Measurements from ENCODE around the gene CIDEB. TPM values are rescaled to one million over a fixed set of nuclear protein-coding genes. Genes with fewer than 3 reads are reported as not detected.
A peak's percentile ranks its signal among the peaks of the same experiment; 100 is the strongest.
"Not testable (repeated sequence)": the region's sequence is repeated elsewhere in the genome, so short reads cannot be mapped to it uniquely, and the experiment has no call there.

CIDEB gene
- polyA plus RNA-seq (ENCODE audit: insufficient read length in 3 of 3), result 10 to 100 TPM; 28.5 to 29.4 (median 28.9) TPM

DNA sequence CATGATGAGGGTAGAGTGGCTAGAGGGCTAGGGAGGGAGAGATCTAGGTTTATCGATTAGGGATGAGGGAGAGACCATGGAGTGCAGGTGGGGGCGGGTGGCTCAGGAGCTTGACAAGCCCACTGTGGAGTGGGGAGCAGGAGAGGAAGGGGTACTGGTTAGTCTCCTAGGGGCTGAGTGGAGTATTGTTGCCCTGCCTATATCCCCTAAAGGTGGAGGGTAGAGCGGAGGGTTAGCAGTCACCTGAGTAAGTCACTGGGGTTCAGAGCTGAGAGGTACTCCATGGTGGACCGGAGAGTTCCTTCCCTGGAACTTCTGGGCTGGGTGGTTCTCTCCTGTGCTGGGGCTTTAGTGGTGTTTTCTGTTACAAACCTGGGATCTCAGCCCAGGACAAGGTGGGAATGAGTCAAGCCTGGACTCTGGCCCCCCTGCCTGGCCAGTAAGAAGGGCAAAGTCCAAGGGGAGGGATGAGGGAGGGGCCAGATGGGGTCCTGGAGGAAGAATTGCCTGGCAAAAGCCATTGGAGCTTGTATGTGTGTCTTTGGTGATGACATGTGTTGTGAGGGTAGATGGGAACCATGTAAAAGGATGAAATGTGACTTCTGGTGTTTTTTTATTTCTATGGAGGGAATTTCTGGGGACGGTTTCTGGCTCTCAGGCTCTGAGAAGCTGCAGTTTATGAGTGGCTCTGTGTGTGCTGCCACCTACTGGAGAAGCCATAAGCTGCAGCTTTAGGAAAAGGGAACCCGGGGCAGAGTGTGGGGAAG lies at the start of gene CIDEB:
Gene CIDEB (minus strand): TSS at position 403 of the 767 bp plus-strand sequence. CDS start 119 bp downstream, at position 284.
- no peak for DNase-seq (ENCODE audit: low read depth in 3 of 3, low spot score in 2 of 3)

DNA sequence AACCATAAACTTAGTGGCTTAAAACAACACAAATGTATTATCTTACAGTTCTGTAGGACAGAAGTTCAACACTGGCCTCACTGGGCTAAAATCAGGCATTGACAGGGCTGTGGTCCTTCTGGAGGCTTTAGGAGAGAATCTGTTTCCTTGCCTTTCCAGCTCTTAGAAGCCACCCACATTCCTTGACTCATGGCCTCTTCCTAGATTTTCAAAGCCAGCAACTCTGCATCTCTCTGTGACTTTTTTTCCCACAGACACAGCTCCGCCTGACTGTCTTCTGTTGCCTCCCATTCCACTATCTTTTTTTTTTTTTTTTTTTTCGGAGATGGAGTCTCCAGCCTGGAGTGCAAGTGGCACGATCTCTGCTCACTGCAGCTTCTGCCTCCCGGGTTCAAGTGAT lies 48.4 kb upstream of the CIDEB start:
- no peak for DNase-seq (ENCODE audit: low read depth in 3 of 3, low spot score in 2 of 3)

DNA sequence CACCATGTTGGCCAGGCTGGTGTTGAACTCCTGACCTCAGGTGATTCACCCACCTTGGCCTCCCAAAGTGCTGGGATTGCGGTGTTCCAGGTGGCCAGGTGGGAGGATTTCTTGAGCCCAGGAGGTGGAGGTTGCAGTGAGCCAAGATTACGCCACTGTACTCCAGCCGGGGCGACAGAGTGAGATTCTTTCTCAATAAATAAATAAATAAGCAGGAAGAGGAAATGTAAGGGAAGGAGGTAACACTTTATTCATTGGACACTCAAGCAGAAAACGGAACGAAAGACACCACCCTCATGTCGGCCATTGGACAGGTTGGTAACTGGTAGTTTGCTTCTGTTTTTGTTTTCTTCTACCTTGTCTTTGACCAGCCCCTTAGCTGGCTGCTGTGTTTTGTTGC lies 47.2 kb upstream of the CIDEB start:
- DNase-seq (ENCODE audit: low read depth in 3 of 3, low spot score in 2 of 3), result no peak

GRCh38 chr14:24354482-24354825 lies 46.7 kb upstream of the CIDEB start:
- DNase-seq (ENCODE audit: low read depth in 3 of 3, low spot score in 2 of 3), result not testable (repeated sequence)

GRCh38 chr14:24353559-24354481 lies 46.0 kb upstream of the CIDEB start:
- no peak for DNase-seq (ENCODE audit: low read depth in 3 of 3, low spot score in 2 of 3)

GRCh38 chr14:24351517-24351916 lies 43.7 kb upstream of the CIDEB start:
- no peak for DNase-seq (ENCODE audit: low read depth in 3 of 3, low spot score in 2 of 3)

GRCh38 chr14:24349742-24350141 lies 42.0 kb upstream of the CIDEB start:
- no peak for DNase-seq (ENCODE audit: low read depth in 3 of 3, low spot score in 2 of 3)

GRCh38 chr14:24348186-24348585 lies 40.4 kb upstream of the CIDEB start:
- DNase-seq (ENCODE audit: low read depth in 3 of 3, low spot score in 2 of 3), result no peak

DNA sequence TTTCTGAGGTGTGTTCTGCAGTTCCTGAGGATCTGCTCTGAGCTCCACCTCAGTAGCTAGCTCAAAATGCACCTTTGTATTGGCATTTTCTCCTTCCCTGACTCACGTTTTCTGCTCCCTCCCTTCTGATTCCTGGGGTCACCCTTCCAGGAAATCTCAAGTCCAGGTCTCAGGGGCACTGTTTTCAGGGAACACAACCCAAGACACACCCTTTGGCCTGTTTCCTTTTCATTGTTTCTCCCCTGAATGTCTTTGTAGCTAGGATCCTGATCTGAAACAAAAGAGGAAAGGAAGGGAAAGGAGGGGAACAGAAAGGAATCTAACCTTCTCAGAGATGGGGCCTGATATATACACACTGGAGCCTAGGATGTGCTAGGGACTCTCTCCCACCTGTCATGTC lies 39.4 kb upstream of the CIDEB start:
- no peak for DNase-seq (ENCODE audit: low read depth in 3 of 3, low spot score in 2 of 3)

- DNase-seq (ENCODE audit: low read depth in 3 of 3, low spot score in 2 of 3), result no peak
Measured at GRCh38 chr14:24343795-24344660, 36.3 kb upstream of the CIDEB start.

DNA sequence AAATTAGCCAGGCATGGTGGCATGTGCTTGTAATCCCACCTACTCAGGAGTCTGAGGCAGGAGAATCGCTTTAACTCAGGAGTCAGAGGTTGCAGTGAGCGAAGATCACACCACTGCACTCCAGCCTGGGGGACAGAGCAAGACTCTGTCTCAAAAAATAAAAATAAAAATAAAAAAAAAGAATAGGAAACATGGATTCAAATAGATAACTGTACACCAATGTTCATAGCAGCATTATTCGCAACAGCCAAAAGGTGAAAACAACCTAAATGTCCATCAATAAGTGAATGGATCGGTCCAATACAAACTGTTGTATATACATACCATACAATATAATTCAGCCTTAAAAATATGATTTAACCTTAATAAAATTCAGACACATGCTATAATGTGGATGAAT lies 35.1 kb upstream of the CIDEB start:
- DNase-seq (ENCODE audit: low read depth in 3 of 3, low spot score in 2 of 3), result no peak

DNA sequence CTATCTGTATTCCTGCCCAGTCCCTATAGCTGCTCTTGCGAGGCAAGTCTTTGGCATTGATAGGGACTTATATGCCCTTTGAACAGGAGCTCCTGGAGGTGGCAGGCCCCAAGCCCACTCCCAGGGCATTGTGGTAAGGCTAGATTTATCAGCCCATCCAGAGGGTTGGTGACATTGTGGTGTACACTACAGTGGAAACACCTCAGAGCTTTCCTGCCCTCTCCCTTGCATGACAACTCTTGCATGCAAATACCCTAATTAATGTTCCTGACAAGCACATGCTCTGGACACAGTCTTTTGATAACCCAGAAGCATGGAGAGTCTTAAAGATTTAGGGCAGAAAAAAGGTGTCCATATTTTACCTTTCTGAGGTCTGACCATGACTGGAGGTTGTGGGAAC lies 32.8 kb upstream of the CIDEB start:
- no peak for DNase-seq (ENCODE audit: low read depth in 3 of 3, low spot score in 2 of 3)

DNA sequence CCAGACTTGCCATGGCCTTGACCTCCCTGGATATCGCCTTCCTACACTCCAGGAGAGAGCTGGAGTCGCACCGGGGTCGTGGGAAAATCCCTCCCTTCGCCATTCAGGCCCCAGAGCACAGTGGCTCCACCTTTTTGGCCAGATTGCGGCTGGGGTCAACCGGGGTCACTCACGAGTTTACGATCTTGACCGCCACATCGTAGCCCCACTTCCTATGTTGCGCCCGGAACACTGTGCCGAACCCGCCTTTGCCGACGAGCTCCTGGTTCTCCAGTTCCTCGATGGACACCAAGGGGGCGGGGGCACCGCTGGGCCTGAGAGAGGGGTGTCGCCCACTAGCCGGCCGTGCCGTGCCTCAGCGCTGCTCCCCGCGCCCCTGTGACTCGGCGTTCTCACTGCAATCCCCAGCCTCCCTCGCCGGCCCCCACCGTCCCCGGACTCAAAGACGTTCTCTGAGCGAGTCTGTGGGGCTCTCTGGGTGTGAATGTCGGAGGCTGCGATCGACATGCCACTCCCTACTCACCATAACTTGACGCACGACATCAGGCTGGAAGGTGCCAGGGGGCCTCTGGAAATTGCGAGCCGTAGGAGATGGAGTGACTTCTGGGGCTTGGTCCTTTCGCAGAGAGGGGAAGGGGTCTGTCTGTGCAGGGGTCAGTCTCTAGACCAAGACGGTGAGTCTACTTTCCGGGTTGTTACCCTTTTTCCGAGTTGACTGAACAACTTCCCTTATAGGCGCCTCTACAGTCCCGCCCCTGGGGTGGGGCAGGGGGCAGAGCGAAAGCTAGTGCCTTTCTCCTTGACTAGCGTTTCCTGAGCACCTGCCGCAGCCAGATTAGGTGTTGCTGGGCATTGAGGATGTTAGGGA lies 31.7 kb upstream of the CIDEB start, which contains the start of gene RIPK3:
Gene RIPK3 (minus strand): TSS at position 708 of the 868 bp plus-strand sequence. CDS start 165 bp downstream, at position 543.
- no peak for DNase-seq (ENCODE audit: low read depth in 3 of 3, low spot score in 2 of 3)

DNA sequence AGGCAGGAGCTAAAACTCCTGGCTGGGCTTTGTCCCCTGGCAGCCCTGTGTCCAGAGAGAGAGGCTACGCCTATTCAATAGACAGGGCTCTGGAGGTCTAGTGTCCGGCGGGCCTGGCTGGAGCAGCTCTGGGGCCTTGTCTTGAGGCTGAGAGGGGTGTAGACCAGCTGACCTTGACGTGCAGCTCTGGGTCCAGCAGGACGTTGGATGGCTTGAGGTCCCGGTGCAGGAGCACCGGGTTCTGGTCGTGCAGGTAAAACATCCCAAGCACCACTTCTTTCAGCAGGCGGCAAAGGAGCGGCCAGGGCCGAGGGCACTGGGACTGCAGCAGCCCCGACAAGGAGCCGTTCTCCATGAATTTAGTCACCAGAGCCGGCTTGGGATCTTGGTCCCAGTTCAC lies 31.1 kb upstream of the CIDEB start:
- no peak for DNase-seq (ENCODE audit: low read depth in 3 of 3, low spot score in 2 of 3)

GRCh38 chr14:24337824-24338175 lies 30.0 kb upstream of the CIDEB start:
- no peak for DNase-seq (ENCODE audit: low read depth in 3 of 3, low spot score in 2 of 3)

GRCh38 chr14:24337144-24337823 lies 29.5 kb upstream of the CIDEB start:
- DNase-seq (ENCODE audit: low read depth in 3 of 3, low spot score in 2 of 3), result no peak

GRCh38 chr14:24335461-24336171 lies 27.8 kb upstream of the CIDEB start:
- peak in 1 of 3 donors; percentile 19 for DNase-seq (ENCODE audit: low read depth in 3 of 3, low spot score in 2 of 3)

DNA sequence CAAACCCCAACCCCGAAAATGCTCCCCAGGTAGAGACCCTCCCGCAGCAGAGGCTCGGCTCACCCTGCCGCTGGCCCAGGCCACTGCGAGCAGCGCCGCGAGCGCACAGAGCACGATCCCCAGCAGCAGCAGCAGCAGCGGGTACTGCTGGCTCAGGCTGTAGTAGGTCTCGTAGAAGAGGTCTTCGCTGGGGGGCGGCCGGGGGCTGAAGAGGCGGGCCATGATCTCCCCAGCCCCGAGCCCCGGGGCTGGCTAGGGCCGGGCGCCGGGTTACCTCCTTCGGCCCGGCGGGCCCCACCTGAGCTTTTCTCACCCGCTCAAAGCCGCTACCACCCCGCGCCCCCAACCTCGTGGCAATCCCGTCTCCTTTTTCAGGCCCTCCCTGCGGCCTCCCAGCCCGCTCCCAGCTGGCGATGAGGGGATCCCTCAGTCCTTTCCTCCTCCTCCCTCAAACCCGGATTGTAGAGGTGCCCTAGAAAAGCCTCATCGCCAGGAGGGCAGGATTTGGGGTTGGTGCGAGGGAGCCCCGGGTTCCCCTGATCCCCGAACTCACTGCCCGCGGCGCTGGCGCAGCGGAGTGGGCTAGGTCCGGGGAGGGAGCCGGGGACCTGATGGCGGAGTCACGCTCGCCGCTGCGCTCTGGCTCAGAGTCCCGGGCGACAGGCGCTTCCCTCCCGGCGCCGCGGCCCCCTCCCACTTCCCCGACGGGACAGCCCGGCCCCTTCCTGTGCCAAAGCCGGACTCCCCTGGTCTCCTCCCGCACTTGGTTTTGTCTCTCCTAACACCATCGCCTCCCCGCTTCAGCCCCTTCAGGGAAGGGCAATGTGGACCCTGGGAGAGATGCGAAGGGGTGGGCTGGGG lies 26.9 kb upstream of the CIDEB start, which contains the start of gene ADCY4:
Gene ADCY4 (minus strand): TSS at position 641 of the 861 bp plus-strand sequence. CDS start 419 bp downstream, at position 222.
- no peak for DNase-seq (ENCODE audit: low read depth in 3 of 3, low spot score in 2 of 3)
